ENCODE measurements around the gene HPCAL4. TPM values are rescaled to one million over a fixed set of nuclear protein-coding genes. Genes with fewer than 3 reads are reported as not detected.

Gene HPCAL4
- total and polyA plus RNA-seq, 9 of the 15 experiments (the other 6 are each of a cell fraction or from before 2014, with no cell fraction given): 0.01 to 0.04 (median 0.04) TPM; not detected in 4

- intact Hi-C loops (cut with micrococcal nuclease): loop anchor here (5.0 kb wide), 1 partner anchor 50 kb away; no protein-coding TSS in a partner anchor
- H3K36me3 ChIP-seq (ENCODE audit: control insufficient read depth, insufficient read depth, low read length): no peaks in the 10 kb centered on the region
- FAIRE-seq (no peak), DNase-seq (ENCODE audit: extremely low read depth in 1 of 4, low spot score in 3 of 4) (peak in 3 of 4 experiments; percentile 43 to 71 (median 70)), ATAC-seq (peak; percentile 36)
- WGBS (ENCODE audit: insufficient coverage, low coverage, missing lambda C conversion rate): 7% methylated on average over 46 of the region's 55 CpGs
- peaks cover 24 to 47% of the 10 kb centered on the region in 2 experiments; a peak in 3 of 5 replicates for H3K27me3 ChIP-seq (ENCODE audit: control insufficient read depth in 2 of 2, insufficient read depth in 2 of 2, low read length in 2 of 2)
- H3K9me3 ChIP-seq (replicated peaks; ENCODE audit: control insufficient read depth, insufficient read depth, low read depth, low read length): no peaks in the 10 kb centered on the region
- CTCF ChIA-PET (ENCODE audit: low intra/inter-chr PET ratio): interaction anchor here (0.6 to 2.7 kb wide), 3 partner anchors 14 to 128 kb away, joined by 4 to 24 read pairs (median 9); no protein-coding TSS in a partner anchor
- POLR2A ChIA-PET: interaction anchor here (0.5 to 1.5 kb wide), 5 partner anchors 9 to 76 kb away, joined by 3 to 4 read pairs (median 3); no protein-coding TSS in a partner anchor
- H3K9me1 ChIP-seq (ENCODE audit: control insufficient read depth, insufficient read depth, low read length): no peaks in the 10 kb centered on the region
- peak; percentile 15 for TF ChIP-seq VEZF1 (CRISPR knock-in tag; IDR thresholded peaks at IDR 0.05)
- 0 out of 2 replicates have a peak, but pooled peaks have one; percentile 53 for TF ChIP-seq EZH2 (IDR thresholded peaks at IDR 0.05; ENCODE audit: borderline replicate concordance, low read depth, low read length)
- TF ChIP-seq UBTF (IDR thresholded peaks at IDR 0.05; ENCODE audit: borderline replicate concordance in 1 of 2, low read depth in 2 of 2, low read length in 2 of 2): 0 out of 4 replicates have a peak, but pooled peaks of 1 of the 2 experiments have one; percentile 17
- TF ChIP-seq ZNF175 (CRISPR knock-in tag; IDR thresholded peaks at IDR 0.05; ENCODE audit: low read depth): no peak
- TF ChIP-seq TAF9B (IDR thresholded peaks at IDR 0.05; ENCODE audit: partially characterized antibody): no peak
- no peak for TF ChIP-seq CEBPZ (IDR thresholded peaks at IDR 0.05; ENCODE audit: borderline replicate concordance, low read depth, low read length)
- TF ChIP-seq ZSCAN29 (IDR thresholded peaks at IDR 0.05): 0 out of 2 replicates have a peak, but pooled peaks have one; percentile 65
- TF ChIP-seq ZBTB7A (IDR thresholded peaks at IDR 0.05; ENCODE audit: borderline replicate concordance, control insufficient read depth, low read depth, low read length): peak; percentile 16; the same call in 1 of the 2 replicates
- TF ChIP-seq CEBPB (tag; IDR thresholded peaks at IDR 0.05): 0 out of 2 replicates have a peak, but pooled peaks have one; percentile 14
- no peak for TF ChIP-seq TBL1XR1 (IDR thresholded peaks at IDR 0.05; ENCODE audit: low read length in 2 of 2)
- no peak for TF ChIP-seq KDM1A (IDR thresholded peaks at IDR 0.05)
- no peak for TF ChIP-seq FOXJ3 (CRISPR knock-in tag; IDR thresholded peaks at IDR 0.05)
- H3K4me1 ChIP-seq (replicated peaks in 1 of 2; ENCODE audit: control insufficient read depth in 2 of 2, insufficient read depth in 2 of 2, low read length in 2 of 2): peaks cover 6 to 18% of the 10 kb centered on the region in 2 experiments; a peak in 4 of 5 replicates
- 0 out of 2 replicates have a peak, but pooled peaks cover 6% of the 10 kb centered on the region for H4K20me1 ChIP-seq (replicated peaks; ENCODE audit: control insufficient read depth, insufficient read depth, low read length)
- peak within 1 kb of the TSS in 1 of 2 experiments; percentile 84; a peak in 2 of 4 replicates for H3K9ac ChIP-seq (ENCODE audit: insufficient read depth in 1 of 2, low read depth in 2 of 2, low read length in 2 of 2)
- no TSS peak for BruUV-seq (replicated peaks)
- no peak within 1 kb of the TSS; the same call in 1 of the 2 replicates for H3K4me2 ChIP-seq (ENCODE audit: insufficient read depth, low read length)
- H3K27ac ChIP-seq (ENCODE audit: extremely low read depth, low read depth, low read length): no peak within 1 kb of the TSS
- in situ Hi-C loops (cut with MboI): no loop called here
- peak within 1 kb of the TSS; percentile 41; the same call in 1 of the 2 replicates for H2AFZ ChIP-seq (ENCODE audit: low read depth, low read length)
- H3K4me3 ChIP-seq: peak within 1 kb of the TSS; percentile 12; the same call in 1 of the 2 replicates
- no peaks in the 10 kb centered on the region for H3K79me2 ChIP-seq (ENCODE audit: control insufficient read depth, insufficient read depth, low read length)
Observed at GRCh38 chr1:39671793-39672550, 19.3 kb downstream of the HPCAL4 start, which contains the start of gene NT5C1A. Gene NT5C1A, minus strand, starts transcription at chr1:39672107. Its CDS starts 69 bp downstream, at chr1:39672038.
